ENCODE results near the gene GNB1. TPM values are rescaled to one million over a fixed set of nuclear protein-coding genes. Genes with fewer than 3 reads are reported as not detected.

GNB1 gene
- polyA plus RNA-seq, 1 donor = 226 TPM

DNA sequence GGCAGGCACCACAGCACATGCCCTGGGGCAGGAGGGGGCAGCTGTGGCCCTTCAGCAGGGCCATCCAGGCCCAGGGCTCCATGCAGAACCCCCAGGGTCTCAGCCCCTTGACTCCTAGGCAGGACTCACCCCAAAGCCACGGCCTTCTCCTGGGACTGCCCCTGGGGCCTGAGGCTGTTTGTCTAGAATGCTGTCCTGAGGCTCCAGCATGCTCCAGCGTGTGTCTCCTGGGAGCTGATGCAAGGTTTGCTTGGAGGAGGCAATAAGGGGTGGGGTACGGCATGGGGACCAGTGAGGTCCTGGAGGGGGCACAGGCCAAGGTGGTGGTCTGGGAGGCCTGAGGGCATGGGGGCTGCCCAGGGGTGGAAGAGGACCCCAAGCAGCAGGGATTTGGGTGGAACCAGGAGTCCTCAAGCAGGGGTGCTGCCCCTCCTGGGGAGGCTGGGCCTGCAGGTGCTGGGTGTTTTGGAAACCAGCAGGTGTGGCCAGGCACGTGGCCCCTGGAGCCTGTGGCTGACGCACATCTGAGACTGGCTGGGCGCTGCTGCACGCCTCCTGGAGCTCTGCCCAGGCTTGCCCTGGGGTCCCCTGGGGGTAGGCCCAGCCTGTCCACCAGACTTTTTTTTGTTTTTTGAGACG, 16.3 kb upstream of the GNB1 start:
- Histone ChIP-seq H3K9me3 (ENCODE audit: control insufficient read depth, low read depth, low read length) (no peaks in the 10 kb centered on the region), H3K27ac (ENCODE audit: low read length) (no peak overlapping the region), H3K4me3 (ENCODE audit: low read length) (no peak overlapping the region), H3K36me3 (ENCODE audit: control insufficient read depth, insufficient read depth, low read length) (no peaks in the 10 kb centered on the region), H3K27me3 (ENCODE audit: control insufficient read depth, insufficient read depth, low read length) (no peaks in the 10 kb centered on the region), H3K4me1 (ENCODE audit: control insufficient read depth, insufficient read depth, low read length) (peaks cover 16% of the 10 kb centered on the region)
- no CpG with 5 or more reads among the region's 8 CpGs for WGBS (ENCODE audit: insufficient coverage, low lambda C conversion rate)
- no peak for DNase-seq

DNA sequence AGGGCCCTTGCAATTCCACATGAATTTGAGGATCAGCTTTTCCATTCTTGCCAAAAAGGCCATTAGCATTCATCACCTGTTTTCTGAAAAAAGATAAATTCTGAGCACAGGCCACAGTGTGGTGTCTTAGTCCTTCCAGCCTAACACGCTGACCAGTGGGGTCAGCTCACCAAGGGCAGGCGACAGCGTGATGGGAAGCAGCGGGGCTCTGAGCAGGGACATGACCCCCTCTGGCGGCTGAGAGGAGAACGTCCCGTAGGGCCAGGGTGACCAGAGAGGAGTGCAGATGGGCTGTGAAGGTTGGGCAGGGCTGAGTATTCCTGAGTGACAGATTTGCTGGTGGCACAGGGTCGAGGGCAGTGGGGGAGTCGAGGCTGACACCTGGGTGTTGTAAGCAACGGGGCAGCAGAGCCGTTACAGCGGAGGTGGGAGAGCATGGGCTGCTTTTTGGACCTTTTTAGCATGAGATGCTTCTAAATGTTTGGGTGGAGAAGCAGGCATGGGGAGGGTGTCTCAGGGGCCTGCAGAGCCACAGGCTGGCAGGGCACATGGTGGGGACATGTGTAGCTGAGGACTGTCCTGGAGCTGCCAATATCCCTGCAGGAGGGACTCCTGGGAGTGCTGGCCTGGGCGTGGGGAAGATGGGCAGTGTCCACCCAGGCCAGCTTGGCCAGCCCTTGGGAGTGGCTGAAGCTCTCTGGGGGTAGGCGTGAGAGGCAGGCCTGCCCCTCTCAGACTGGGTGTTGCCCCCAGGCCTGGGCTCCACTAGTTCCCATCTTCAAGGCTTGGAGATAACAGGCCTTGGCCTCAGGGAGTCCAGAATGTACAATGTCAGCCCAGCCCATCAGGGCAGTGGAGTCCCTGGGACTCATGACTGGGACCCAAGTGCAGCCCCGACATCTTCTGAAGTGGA, 15.6 kb upstream of the GNB1 start:
- H3K27ac ChIP-seq (ENCODE audit: low read length) = no peak overlapping the region
- no CpG with 5 or more reads among the region's 15 CpGs for WGBS (ENCODE audit: insufficient coverage, low lambda C conversion rate)
- H3K36me3 ChIP-seq (ENCODE audit: control insufficient read depth, insufficient read depth, low read length) = no peaks in the 10 kb centered on the region
- no peaks in the 10 kb centered on the region for H3K27me3 ChIP-seq (ENCODE audit: control insufficient read depth, insufficient read depth, low read length)
- DNase-seq = peak; percentile 72 to 77
- H3K9me3 ChIP-seq (ENCODE audit: control insufficient read depth, low read depth, low read length) = no peaks in the 10 kb centered on the region
- H3K4me1 ChIP-seq (ENCODE audit: control insufficient read depth, insufficient read depth, low read length) = peaks cover 22% of the 10 kb centered on the region
- no peak overlapping the region for H3K4me3 ChIP-seq (ENCODE audit: low read length)

DNA sequence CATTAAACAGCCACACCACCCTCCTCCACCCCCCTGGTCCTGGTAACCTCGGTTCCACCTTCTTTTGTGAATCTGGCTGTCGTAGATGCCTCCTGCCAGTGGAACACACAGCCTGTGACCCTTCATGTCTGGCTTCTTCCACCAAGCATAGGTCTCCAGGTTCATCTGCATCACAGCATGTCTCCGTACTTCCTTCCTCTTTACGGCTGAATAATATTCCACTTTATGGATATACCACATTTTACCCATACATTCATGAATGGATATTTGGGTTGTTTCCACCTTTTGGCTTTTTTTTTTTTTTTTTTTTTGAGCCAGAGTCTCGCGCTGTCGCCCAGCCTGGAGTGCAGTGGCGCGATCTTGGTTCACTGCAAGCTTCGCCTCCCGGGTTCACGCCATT, 12.3 kb upstream of the GNB1 start:
- no peaks in the 10 kb centered on the region for H3K36me3 ChIP-seq (ENCODE audit: control insufficient read depth, insufficient read depth, low read length)
- peaks cover 25% of the 10 kb centered on the region for H3K4me1 ChIP-seq (ENCODE audit: control insufficient read depth, insufficient read depth, low read length)
- DNase-seq = no peak
- no peaks in the 10 kb centered on the region for H3K27me3 ChIP-seq (ENCODE audit: control insufficient read depth, insufficient read depth, low read length)
- no peak overlapping the region for H3K27ac ChIP-seq (ENCODE audit: low read length)
- no peak overlapping the region for H3K4me3 ChIP-seq (ENCODE audit: low read length)
- no CpG with 5 or more reads among the region's 12 CpGs for WGBS (ENCODE audit: insufficient coverage, low lambda C conversion rate)
- H3K9me3 ChIP-seq (ENCODE audit: control insufficient read depth, low read depth, low read length) = no peaks in the 10 kb centered on the region

DNA sequence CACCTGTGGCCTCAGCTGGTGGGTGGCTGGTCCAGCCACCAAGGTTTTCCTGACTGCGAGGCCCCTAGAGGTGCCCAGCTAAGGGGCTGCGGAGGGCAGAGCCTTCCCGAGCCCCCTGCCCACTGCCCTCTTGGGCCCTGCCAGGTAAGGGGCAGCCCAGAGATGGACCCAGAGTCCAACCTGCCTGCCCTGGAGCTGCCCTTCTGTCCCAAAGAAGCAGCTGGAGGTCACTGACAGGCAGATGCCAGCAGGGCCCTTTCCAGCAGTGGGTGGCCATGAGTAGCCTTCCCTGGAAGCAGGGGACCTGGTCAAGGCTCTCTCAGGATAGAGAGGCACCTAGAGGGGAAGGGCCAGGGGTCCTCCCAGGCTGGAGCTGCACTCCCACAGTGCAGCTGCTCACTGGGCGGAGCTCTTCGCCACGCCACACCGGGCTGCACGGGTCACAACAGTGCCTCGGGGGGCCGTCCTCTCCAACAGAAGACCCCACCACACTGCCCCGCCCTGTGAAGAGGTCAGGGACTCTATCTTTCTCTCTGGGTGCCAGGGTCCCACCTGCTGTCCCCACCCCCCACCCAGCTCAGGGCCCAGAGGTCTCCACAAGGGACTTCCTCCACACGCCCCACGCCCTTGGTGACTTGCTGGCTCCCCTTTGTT, 10.9 kb upstream of the GNB1 start:
- H3K27ac ChIP-seq (ENCODE audit: low read length) = no peak overlapping the region
- no peak overlapping the region for H3K4me3 ChIP-seq (ENCODE audit: low read length)
- peaks cover 27% of the 10 kb centered on the region for H3K4me1 ChIP-seq (ENCODE audit: control insufficient read depth, insufficient read depth, low read length)
- H3K9me3 ChIP-seq (ENCODE audit: control insufficient read depth, low read depth, low read length) = no peaks in the 10 kb centered on the region
- no peaks in the 10 kb centered on the region for H3K36me3 ChIP-seq (ENCODE audit: control insufficient read depth, insufficient read depth, low read length)
- DNase-seq = no peak
- WGBS (ENCODE audit: insufficient coverage, low lambda C conversion rate) = no CpG with 5 or more reads among the region's 13 CpGs
- H3K27me3 ChIP-seq (ENCODE audit: control insufficient read depth, insufficient read depth, low read length) = no peaks in the 10 kb centered on the region

DNA sequence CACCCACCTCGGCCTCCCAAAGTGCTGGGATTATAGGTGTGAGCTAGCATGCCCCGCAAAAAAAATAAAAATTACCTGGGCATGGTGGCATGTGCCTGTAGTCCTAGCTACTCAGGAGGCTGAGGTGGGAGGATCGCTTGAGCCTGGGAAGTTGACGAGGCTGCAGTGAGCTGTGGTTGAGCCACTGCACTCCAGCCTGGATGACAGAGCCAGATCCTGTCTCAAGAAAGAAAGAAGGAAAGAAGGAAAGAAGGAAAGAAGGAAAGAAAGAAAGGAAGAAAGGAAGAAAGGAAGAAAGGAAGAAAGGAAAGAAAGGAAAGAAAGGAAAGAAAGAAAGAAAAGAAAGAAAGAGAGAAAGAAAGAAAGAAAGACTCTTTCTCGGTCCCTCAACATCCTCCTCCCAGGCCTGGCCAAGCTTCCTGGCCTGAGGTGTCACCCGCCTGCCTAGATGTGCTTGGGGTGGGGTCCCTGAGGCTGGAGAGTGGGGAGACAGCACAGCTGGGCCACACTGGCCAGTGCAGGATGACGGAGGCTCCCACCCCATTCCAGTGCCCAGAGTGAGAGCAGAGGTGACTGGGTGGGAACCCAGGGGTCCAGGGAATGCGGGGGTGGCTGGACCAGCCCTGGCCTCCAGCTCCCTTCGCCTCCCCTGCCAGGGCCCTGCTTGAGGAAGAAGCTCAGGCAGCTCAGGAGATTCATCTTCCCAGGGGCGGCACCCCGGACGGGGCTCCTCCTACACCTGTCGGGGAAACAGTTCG, 10.2 kb upstream of the GNB1 start:
- Histone ChIP-seq H3K4me1 (ENCODE audit: control insufficient read depth, insufficient read depth, low read length) (peaks cover 31% of the 10 kb centered on the region), H3K4me3 (ENCODE audit: low read length) (no peak overlapping the region), H3K27ac (ENCODE audit: low read length) (no peak overlapping the region), H3K27me3 (ENCODE audit: control insufficient read depth, insufficient read depth, low read length) (no peaks in the 10 kb centered on the region), H3K9me3 (ENCODE audit: control insufficient read depth, low read depth, low read length) (no peaks in the 10 kb centered on the region), H3K36me3 (ENCODE audit: control insufficient read depth, insufficient read depth, low read length) (no peaks in the 10 kb centered on the region)
- 0% methylated on average over 1 of the region's 14 CpGs for WGBS (ENCODE audit: insufficient coverage, low lambda C conversion rate)
- no peak for DNase-seq

DNA sequence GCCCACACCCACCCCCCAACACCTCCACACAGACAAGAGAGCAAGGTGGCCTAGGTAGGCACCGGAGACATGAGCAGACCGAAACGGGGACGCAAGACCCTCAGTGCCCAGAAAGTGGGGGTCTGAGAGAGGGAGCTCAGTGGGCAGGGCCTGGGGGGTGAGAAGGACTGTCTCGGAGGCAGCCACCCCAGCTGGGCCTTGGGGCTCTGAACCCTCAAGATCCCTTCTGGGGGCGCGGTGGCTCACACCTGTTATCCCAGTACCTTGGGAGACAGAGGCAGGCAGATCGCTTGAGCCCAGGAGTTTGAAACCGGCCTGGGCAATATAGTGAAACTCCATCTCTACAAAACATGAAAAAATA, 9.1 kb upstream of the GNB1 start:
- H3K36me3 ChIP-seq (ENCODE audit: control insufficient read depth, insufficient read depth, low read length) = no peaks in the 10 kb centered on the region
- WGBS (ENCODE audit: insufficient coverage, low lambda C conversion rate) = no CpG with 5 or more reads among the region's 9 CpGs
- no peak overlapping the region for H3K4me3 ChIP-seq (ENCODE audit: low read length)
- peaks cover 40% of the 10 kb centered on the region for H3K4me1 ChIP-seq (ENCODE audit: control insufficient read depth, insufficient read depth, low read length)
- H3K27ac ChIP-seq (ENCODE audit: low read length) = no peak overlapping the region
- H3K27me3 ChIP-seq (ENCODE audit: control insufficient read depth, insufficient read depth, low read length) = no peaks in the 10 kb centered on the region
- H3K9me3 ChIP-seq (ENCODE audit: control insufficient read depth, low read depth, low read length) = no peaks in the 10 kb centered on the region
- no peak for DNase-seq

DNA sequence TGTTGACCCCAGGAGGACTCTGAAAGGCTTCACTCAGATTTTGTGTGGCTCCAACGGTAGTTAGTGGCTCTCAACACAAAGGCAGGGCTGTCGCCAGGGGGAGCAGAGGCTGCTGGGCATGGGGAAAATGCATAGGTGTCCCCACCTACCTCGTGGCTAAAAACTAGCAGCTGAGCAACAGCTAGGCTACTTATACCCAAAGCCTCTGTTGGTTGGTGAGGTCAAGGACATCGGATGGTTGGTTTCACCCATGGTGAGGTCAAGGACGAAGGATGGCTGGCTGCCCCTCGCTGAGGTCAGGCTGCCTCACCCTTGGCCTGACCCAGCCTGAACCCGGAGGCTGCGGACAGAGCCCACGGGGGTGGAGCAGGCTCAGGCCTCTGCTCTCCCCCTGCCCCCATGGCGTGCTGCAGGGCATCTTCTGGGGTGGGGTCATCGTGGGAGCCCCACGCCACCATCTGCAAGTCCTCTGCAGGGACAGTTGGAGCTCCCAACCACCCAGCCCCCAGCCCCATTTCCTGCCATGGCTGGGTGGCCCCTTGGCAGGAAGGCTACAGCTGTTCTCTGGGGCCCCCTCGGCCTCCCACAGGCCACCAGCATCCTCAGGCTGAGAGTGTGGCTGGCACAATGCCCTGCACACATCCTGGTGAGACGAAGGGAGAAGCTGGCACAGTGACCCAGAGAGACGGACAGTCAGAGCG, 8.5 kb upstream of the GNB1 start:
- Histone ChIP-seq H3K4me3 (ENCODE audit: low read length) (no peak overlapping the region), H3K9me3 (ENCODE audit: control insufficient read depth, low read depth, low read length) (no peaks in the 10 kb centered on the region), H3K4me1 (ENCODE audit: control insufficient read depth, insufficient read depth, low read length) (peaks cover 45% of the 10 kb centered on the region), H3K36me3 (ENCODE audit: control insufficient read depth, insufficient read depth, low read length) (no peaks in the 10 kb centered on the region), H3K27ac (ENCODE audit: low read length) (no peak overlapping the region), H3K27me3 (ENCODE audit: control insufficient read depth, insufficient read depth, low read length) (no peaks in the 10 kb centered on the region)
- DNase-seq = no peak
- WGBS (ENCODE audit: insufficient coverage, low lambda C conversion rate) = no CpG with 5 or more reads among the region's 16 CpGs

DNA sequence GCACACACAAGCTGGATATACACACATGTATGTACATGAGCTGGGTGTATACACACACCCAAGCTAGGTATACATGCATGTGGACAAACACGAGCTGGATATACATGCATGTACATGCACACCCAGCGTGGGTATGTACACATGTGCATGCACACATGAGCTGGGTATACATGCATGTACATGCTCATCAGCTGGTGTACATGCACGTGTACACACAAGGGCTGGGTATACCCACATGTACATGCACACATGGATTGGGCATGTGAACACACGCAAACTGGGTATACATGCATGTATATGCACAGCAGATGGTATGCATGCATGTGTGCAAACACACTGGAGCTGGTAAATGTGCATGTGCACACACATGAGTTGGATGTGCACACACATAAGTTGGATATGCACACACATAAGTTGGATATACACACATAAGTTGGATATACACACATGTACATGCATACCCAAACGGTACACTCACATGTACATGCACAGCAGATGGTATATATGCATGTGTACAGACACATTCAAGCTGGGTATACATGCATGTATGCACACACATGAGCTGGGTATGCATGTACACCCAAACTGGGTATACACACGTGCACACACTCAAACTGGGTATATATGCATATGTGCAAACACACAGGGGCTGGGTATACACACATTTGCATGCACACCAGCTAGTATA, 7.5 kb upstream of the GNB1 start:
- peaks cover 56% of the 10 kb centered on the region for H3K4me1 ChIP-seq (ENCODE audit: control insufficient read depth, insufficient read depth, low read length)

DNA sequence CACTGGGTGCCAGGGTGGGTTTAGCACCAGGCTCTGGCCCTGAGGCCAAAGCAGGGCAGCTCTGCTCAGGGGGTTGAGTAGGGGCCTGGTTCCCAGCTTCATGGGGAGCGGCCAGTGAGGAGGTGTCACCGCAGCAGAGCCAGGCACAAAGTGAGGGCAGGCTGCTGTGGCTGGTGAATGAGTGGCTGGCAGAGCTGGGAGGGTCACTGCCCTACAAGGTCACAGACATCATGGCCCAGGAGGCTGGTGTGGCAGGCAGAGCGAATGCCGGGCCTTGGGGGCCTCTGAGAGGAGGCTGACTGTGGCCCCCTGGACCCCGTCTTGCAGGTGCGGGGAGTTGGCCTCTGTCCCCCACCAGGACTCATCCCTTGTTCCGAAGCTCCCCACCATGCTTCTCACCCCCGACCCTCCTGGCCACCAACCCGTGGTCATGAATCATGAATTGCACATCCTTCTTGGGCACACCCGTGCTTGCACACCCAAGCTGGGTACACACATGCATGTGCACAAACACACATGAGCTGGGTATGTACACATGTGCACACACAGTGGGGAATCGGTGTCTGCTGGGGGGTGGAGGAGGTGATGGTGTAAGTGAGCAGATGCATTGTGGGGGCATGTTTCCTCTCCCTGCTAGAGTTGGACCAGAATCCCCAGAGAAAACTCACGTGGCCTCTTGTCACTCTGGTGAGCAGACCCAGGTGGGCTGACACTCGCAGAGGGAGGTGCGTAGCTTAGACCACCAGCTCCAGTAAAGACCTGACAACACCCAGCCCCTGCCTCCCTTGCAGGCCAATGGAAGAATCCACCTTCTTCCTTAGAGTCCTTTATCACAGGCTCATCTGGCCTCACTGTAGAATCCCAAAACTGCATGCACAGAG, 4.8 kb upstream of the GNB1 start:
- Histone ChIP-seq H3K27ac (ENCODE audit: low read length) (peak overlapping the region; percentile 96), H3K4me1 (ENCODE audit: control insufficient read depth, insufficient read depth, low read length) (peaks cover 62% of the 10 kb centered on the region)

More for the DNA sequence above, 7.5 kb upstream of the GNB1 start:
- no peak overlapping the region for H3K4me3 ChIP-seq (ENCODE audit: low read length)
- H3K27me3 ChIP-seq (ENCODE audit: control insufficient read depth, insufficient read depth, low read length) = no peaks in the 10 kb centered on the region
- H3K27ac ChIP-seq (ENCODE audit: low read length) = no peak overlapping the region
- DNase-seq = no peak
- WGBS (ENCODE audit: insufficient coverage, low lambda C conversion rate) = no CpG with 5 or more reads among the region's 6 CpGs
- H3K9me3 ChIP-seq (ENCODE audit: control insufficient read depth, low read depth, low read length) = peaks cover under 1% of the 10 kb centered on the region
- H3K36me3 ChIP-seq (ENCODE audit: control insufficient read depth, insufficient read depth, low read length) = no peaks in the 10 kb centered on the region

More for the DNA sequence above, 4.8 kb upstream of the GNB1 start:
- no peak for DNase-seq
- WGBS (ENCODE audit: insufficient coverage, low lambda C conversion rate) = no CpG with 5 or more reads among the region's 14 CpGs
- Histone ChIP-seq H3K36me3 (ENCODE audit: control insufficient read depth, insufficient read depth, low read length) (no peaks in the 10 kb centered on the region), H3K9me3 (ENCODE audit: control insufficient read depth, low read depth, low read length) (peaks cover 3% of the 10 kb centered on the region), H3K4me3 (ENCODE audit: low read length) (no peak overlapping the region), H3K27me3 (ENCODE audit: control insufficient read depth, insufficient read depth, low read length) (no peaks in the 10 kb centered on the region)
